DOHH2 (cell line): ENCODE data around the gene MSMB.

Experiments used
- CTCF ChIP-seq: fragments of 200-600 bp; sonication (generic); IDR thresholded peaks from one replicate; pipeline ENCODE4 v1.5.1; 2014; ENCODE audit warnings: antibody characterized with exemption, mild to moderate bottlenecking, low read depth, low read length; ENCODE audit not compliant: poor library complexity, severe bottlenecking
- EZH2phosphoT487 ChIP-seq: fragments of 200-600 bp; sonication (generic); IDR thresholded peaks from 2 replicates; pipeline ENCODE4 v1.6.1; 2017; ENCODE audit warnings: borderline replicate concordance, mild to moderate bottlenecking, antibody characterized with exemption, low read length, moderate library complexity, mixed read lengths

- TF ChIP-seq CTCF: no peak
- TF ChIP-seq EZH2phosphoT487: no peak
Measured at GRCh38 chr10:46062723-46063428, 16.8 kb upstream of the MSMB start.
